ENCODE measurements around the gene FGFR4. TPM values are rescaled to one million over a fixed set of nuclear protein-coding genes. Genes with fewer than 3 reads are reported as not detected.

Gene FGFR4
- total and polyA plus RNA-seq, 2 of the 8 experiments (the other 6 are each of a cell fraction or from before 2014, with no cell fraction given) = 61.4 to 88.4 TPM

- Histone ChIP-seq H3K79me1 (ENCODE audit: low read depth, low read length) (no peaks in the 10 kb centered on the region), H4K5ac (ENCODE audit: insufficient read length, low read depth, low read length) (peak overlapping the region; percentile 17), H2BK5ac (ENCODE audit: low read depth, low read length) (0 out of 2 replicates have a peak overlapping the region, but pooled peaks have one; percentile 46), H3K4me1 (replicated peaks in 1 of 4; ENCODE audit: control insufficient read depth in 3 of 4, insufficient read depth in 4 of 4, low read length in 3 of 4) (peaks cover 0 to 4% (median 4%) of the 10 kb centered on the region in 4 experiments; a peak in 3 of 7 replicates), H3K79me2 (ENCODE audit: control insufficient read depth in 1 of 2, insufficient read depth in 2 of 2, low read length in 2 of 2) (no peaks in the 10 kb centered on the region), H3K9ac (replicated peaks in 1 of 4; ENCODE audit: extremely low read depth in 1 of 4, low read depth in 3 of 4, low read length in 3 of 4) (no peak overlapping the region), H3K18ac (ENCODE audit: extremely low read depth, low read length) (peak overlapping the region; percentile 93; the same call in 1 of the 2 replicates), H2BK12ac (ENCODE audit: low read depth, low read length) (peak overlapping the region; percentile 78), H2AK5ac (ENCODE audit: low read depth, low read length) (no peak overlapping the region), H3K36me3 (ENCODE audit: control insufficient read depth in 2 of 4, insufficient read depth in 4 of 4, low read length in 3 of 4) (no peaks in the 10 kb centered on the region), H3K14ac (ENCODE audit: insufficient read length) (no peak overlapping the region), H3K27me3 (replicated peaks in 1 of 4; ENCODE audit: control insufficient read depth in 3 of 4, extremely low read depth in 1 of 4, insufficient read depth in 3 of 4, low read length in 3 of 4) (peaks cover 0 to 4% (median 1%) of the 10 kb centered on the region in 4 experiments; a peak in 2 of 7 replicates), H2BK15ac (ENCODE audit: low read length) (no peak overlapping the region), H3K4me3 (ENCODE audit: extremely low read depth in 1 of 4, insufficient read depth in 2 of 4, low read depth in 3 of 4, low read length in 4 of 4) (no peak overlapping the region), H4K91ac (replicated peaks; ENCODE audit: insufficient read length, low read length) (peak overlapping the region; percentile 20), H3K23ac (ENCODE audit: insufficient read length) (no peak overlapping the region), H2AFZ (ENCODE audit: low read length) (peak overlapping the region; percentile 59; the same call in 1 of the 2 replicates), H4K8ac (ENCODE audit: extremely low read depth, insufficient read depth, low read length) (peak overlapping the region; percentile 90; the same call in 1 of the 2 replicates), H3K23me2 (ENCODE audit: low read depth, low read length) (no peaks in the 10 kb centered on the region), H3K27ac (ENCODE audit: low read depth, low read length) (peak overlapping the region; percentile 3; the same call in 1 of the 2 replicates), H4K20me1 (replicated peaks in 1 of 2; ENCODE audit: control insufficient read depth in 1 of 2, insufficient read depth in 2 of 2, low read length in 2 of 2) (no peaks in the 10 kb centered on the region), H2BK20ac (ENCODE audit: low read length) (no peak overlapping the region), H3K56ac (replicated peaks; ENCODE audit: insufficient read length, low read depth, low read length) (no peak overlapping the region), H3K4me2 (ENCODE audit: insufficient read depth in 1 of 2, low read depth in 2 of 2, low read length in 2 of 2) (peak overlapping the region; percentile 15 to 49; a peak in 2 of 4 replicates), H3K4ac (replicated peaks; ENCODE audit: insufficient read length, low read depth, low read length) (no peak overlapping the region), H2BK120ac (replicated peaks; ENCODE audit: low read depth, low read length) (no peak overlapping the region), H3K9me3 (ENCODE audit: insufficient read depth in 2 of 2, low read depth in 1 of 2, low read length in 1 of 2) (peaks cover 0 to 3% of the 10 kb centered on the region in 2 experiments; a peak in 1 of 4 replicates)
- CTCF ChIA-PET (ENCODE audit: partially characterized antibody) = interaction anchor here (1.4 kb wide), 1 partner anchor 45 kb away, joined by 7 read pairs; no protein-coding TSS in a partner anchor
- DNase-seq (ENCODE audit: low read depth in 1 of 2, low spot score in 2 of 2) (peak in 1 of 2 experiments; percentile 94), FAIRE-seq (no peak)
- 46% methylated on average over 49 of the region's 49 CpGs; no CpG with 5 or more reads in 1 of the 2 experiments for WGBS, 2 experiments (ENCODE audit: extremely low coverage in 1 of 2, insufficient coverage in 1 of 2, insufficient read length in 1 of 2, insufficient replicate concordance in 2 of 2, low coverage in 1 of 2, low lambda C conversion rate in 2 of 2, missing lambda C conversion rate in 1 of 2)
- POLR2A ChIA-PET (ENCODE audit: partially characterized antibody) = interaction anchor here (0.5 to 6.7 kb wide), 4 partner anchors 16 to 334 kb away, joined by 3 to 101 read pairs (median 3); partner anchors contain the start of gene NSD1
- TF ChIP-seq SIRT6 (IDR thresholded peaks at IDR 0.05; ENCODE audit: low read length) = no peak
- TF ChIP-seq TAF1 (IDR thresholded peaks at IDR 0.05; ENCODE audit: low read depth, low read length) = peak; percentile 35; the same call in 1 of the 2 replicates
- no peak; the same call in 1 of the 2 replicates for TF ChIP-seq GABPA (IDR thresholded peaks at IDR 0.05; ENCODE audit: borderline replicate concordance, insufficient read depth, low read length)
- peak; percentile 100 for TF ChIP-seq MAX (IDR thresholded peaks at IDR 0.05)
- TF ChIP-seq SP1 (IDR thresholded peaks at IDR 0.05; ENCODE audit: low read depth, low read length) = peak; percentile 85
- TF ChIP-seq POLR2A (IDR thresholded peaks at IDR 0.05; ENCODE audit: control extremely low read depth in 1 of 2, low read depth in 2 of 2, low read length in 2 of 2) = peak in 1 of 2 experiments; percentile 57; a peak in 2 of 3 replicates
- peak; percentile 90 for TF ChIP-seq ATF3 (IDR thresholded peaks at IDR 0.05; ENCODE audit: insufficient read depth, low read depth, low read length)
- TF ChIP-seq CHD2 (IDR thresholded peaks at IDR 0.05; ENCODE audit: low read length) = peak; percentile 80
- peak; percentile 50; the same call in 1 of the 2 replicates for TF ChIP-seq TBP (IDR thresholded peaks at IDR 0.05; ENCODE audit: low read depth, low read length)
- TF ChIP-seq GTF2F1 (IDR thresholded peaks at IDR 0.05; ENCODE audit: borderline replicate concordance, low read depth, low read length) = peak; percentile 70; the same call in 1 of the 2 replicates
- peak; percentile 97 for TF ChIP-seq TEAD4 (IDR thresholded peaks at IDR 0.05; ENCODE audit: low read depth, low read length)
These were observed 30.1 kb downstream of the FGFR4 start for GRCh38 chr5:177116631-177117373.
